HG02884 (cell line): ENCODE data around the gene SLC38A9.

Experiments used
- ATAC-seq: cut with Tn5 transposase; IDR thresholded peaks from one replicate; pipeline ENCODE4 v1.9.1; 2021; ENCODE audit warnings: mild to moderate bottlenecking, moderate library complexity; ENCODE audit not compliant: unreplicated experiment

Gene SLC38A9

DNA sequence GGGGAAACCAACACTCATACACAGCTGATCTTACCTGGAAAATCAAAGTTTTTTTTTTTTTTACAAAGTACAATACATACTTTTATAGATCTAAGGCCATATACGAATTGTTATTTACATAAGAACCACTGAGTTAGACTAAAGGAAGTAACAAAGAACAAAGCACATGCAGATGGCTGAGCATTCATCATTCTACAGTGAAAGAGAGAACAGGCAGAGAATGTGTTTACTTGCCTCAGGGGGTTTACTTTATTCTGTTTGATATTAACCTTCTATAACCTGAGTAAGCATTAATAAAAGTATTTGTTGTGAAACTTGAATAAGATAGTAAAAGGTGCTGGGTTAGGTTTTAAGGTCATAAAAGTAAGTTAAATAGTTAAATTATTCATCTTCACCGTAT, 54.7 kb downstream of the SLC38A9 start:
- ATAC-seq, result no peak

GRCh38 chr5:55650386-55650785, 61.7 kb downstream of the SLC38A9 start:
- no peak for ATAC-seq

DNA sequence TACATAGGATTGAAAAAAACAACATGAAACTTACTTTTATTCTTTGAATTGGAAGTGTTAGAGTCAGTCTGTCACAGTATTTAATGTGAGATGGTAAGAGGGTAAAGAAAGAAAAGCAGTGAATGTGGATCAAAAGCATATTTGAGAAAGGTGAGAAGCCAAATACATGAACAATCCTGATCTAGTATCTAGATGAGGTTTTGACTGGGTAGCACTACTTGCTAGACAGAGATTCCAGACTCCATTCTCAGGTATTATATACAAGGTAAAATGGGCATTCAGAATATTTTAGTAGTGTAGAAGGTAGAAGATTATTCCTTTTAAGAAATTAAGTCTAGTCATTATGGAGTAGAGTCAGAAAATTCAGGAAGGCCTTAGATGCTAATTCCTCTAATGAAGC, 62.2 kb downstream of the SLC38A9 start:
- no peak for ATAC-seq

- no peak for ATAC-seq
Measured at GRCh38 chr5:55645304-55645703, 66.8 kb downstream of the SLC38A9 start.

DNA sequence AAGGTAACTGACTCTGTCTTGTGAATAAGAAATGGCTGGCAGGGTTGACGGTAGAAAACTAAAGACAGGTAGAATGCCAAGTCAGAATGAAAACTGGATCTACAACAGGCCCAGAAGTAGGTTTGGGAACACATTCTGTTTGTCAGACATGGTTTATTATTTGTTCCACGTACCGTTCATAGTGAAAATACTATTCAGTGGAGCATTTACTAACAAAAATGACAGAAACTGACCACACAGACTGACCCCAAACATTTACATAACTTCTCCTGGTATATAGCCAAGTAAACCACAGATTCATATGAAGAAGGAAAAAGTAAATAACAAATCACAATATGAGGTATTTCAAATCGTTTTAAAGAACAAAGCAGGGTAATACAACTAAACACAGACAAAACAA, 73.7 kb downstream of the SLC38A9 start:
- ATAC-seq, result no peak

DNA sequence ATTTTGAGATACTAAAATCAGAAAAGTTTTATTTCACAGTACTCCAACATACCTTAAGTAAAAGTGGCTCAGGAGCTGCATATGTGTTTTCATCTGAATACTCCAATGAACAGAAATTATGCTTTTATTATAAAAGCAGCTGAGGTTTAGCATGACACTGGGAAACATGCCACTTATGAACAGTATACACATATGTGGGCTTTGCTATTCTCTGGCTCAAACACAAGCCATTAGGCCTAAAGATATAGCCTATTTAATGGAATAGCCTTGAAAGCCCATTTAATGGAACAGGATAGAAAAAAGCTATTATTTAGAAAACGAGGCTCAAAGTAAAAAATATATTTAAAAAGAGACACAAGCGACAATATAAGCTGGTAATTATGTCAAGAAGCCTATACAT, 74.1 kb downstream of the SLC38A9 start:
- ATAC-seq, result no peak

DNA sequence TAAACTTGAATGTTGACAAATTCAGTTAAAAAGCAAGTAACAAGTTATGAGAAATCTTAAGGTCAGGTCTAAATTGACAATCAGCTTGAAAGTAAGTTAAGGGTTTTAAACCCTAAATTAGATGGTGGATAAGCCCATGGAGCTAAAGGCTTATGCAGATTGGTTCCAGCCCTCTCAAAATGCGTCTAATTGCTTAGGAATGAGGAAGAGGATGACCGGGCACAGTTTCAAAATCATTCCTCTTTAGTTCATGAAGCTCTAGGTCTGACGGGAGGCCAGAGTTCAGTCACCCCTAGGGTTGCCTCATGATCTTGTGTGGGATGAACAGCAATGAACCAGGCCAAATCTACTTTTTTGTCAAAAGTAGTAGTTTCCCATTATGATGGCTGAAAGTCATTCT, 75.4 kb downstream of the SLC38A9 start:
- ATAC-seq, result no peak

DNA sequence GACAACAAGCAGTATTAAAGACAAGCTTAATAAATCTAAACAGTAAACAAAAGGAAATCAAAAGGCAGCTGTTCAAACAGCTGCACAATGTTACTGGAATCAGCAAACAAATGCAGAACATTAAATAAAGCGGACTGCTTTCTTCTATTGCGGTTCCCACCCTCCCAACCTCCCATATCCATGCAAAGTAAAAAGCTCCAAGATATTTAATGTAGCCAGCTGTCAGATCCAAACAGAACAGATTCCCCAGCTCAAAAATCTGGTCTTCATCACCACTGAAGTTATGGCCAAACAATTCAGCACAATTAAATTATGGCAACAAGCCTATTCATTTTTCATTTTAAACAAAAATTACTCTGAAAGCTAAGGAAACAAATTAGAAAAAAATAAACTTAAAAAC, 75.9 kb downstream of the SLC38A9 start:
- no peak for ATAC-seq

GRCh38 chr5:55634866-55635265, 77.3 kb downstream of the SLC38A9 start:
- no peak for ATAC-seq

GRCh38 chr5:55634209-55634805, 77.8 kb downstream of the SLC38A9 start:
- no peak for ATAC-seq

DNA sequence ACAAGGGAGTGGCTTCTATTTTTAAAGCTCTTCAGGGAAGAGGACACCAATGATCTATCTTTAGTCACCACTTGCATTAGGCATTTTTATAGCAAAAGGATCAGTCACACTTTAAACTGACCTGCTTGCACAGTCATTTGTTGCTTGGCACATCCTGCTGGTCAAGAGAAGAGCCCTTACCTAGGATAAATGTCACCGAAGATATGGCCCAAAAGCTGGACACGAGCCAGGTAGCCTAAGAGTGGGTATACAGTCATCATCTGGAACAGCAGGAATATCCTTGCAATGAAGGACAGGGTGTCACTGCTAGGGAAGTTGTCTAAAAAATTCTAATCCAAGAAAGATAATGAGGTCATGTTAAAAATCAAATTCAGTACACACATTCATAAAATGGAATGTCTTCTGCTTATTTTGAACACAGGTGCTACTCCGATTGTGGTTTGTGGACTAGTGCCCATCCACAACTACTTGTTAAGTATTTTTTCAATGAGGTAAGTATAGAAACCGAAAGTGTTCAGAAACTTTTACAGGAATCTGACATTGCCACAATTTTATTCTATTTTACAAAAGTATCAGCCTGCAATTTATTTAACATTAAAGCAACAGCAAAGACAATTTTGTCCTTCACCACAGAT, 78.4 kb downstream of the SLC38A9 start:
- ATAC-seq, result no peak

DNA sequence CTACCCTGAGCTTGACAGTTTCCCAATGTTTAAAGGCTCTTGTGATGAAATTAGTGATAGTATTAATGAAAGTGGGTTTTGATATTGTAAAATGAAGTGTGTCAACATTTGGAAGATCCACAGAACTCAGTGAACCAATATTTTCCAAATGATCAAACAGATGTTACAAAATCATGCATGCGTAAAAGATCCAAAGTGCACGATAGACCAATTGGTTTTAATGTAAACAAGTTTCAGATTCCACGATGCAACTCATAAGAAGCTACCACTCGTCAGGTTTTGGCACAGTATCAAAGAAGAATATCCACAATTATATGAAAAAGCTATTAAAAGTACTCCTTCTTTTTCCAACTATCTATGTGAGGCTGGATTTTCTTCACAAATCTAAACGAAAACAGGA, 82.3 kb downstream of the SLC38A9 start:
- ATAC-seq, result no peak

GRCh38 chr5:55626790-55627189, 85.3 kb downstream of the SLC38A9 start:
- ATAC-seq, result no peak

GRCh38 chr5:55625913-55626312, 86.2 kb downstream of the SLC38A9 start:
- ATAC-seq, result no peak

GRCh38 chr5:55625589-55625909, 86.6 kb downstream of the SLC38A9 start:
- no peak for ATAC-seq

DNA sequence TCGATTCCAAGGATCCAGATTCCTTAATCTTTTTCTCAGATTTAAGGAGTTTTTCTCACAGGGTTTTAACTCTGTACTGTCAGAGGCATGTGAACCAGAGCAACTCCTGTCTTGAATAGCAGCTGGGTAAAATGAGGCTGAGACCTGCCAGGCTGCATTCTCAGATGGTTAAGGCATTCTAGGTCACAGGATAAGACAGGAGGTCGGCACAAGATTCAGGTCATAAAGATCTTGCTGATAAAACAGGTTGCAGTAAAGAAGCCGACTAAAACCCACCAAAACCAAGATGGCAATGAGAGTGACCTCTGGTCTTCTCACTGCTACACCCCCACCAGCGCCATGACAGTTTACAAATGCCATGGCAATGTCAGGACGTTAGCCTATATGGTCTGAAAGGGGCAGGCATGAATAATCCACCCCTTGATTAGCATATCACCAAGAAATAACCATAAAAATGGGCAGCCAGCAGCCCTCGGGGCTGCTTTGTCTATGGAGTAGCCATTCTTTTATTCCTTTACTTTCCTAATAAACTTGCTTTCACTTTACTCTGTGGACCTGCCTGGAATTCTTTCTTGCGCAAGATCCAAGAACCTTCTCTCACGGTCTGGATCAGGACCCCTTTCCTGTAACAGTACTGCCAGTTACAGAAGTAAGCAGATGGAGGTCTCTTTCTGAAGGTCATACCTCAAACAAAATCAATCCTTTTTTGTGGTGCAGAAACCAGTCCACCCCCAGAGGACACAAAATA, 87.1 kb downstream of the SLC38A9 start:
- ATAC-seq, result no peak

- ATAC-seq, result no peak
Measured at GRCh38 chr5:55623789-55624188, 88.3 kb downstream of the SLC38A9 start.

DNA sequence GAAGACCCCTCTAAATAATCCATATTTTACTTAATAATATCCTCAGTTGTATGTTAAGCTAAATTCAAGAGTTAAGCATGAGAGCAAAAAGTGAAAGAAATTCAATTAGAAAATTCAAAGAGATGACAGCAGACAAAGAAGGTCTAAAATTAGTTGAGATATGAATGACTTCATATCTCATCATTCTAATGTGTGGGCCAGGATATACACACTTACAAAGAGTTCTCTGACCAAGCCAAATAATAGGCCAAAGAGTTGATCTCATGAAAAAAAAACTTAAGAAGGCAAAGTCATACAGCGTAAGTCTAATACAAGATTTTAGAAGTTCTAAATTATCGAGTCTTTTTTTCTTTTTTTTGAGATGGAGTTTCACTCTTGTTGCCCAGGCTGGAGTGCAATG, 89.7 kb downstream of the SLC38A9 start:
- no peak for ATAC-seq

- ATAC-seq, result no peak
Measured at GRCh38 chr5:55621229-55621628, 90.9 kb downstream of the SLC38A9 start.

GRCh38 chr5:55620766-55621160, 91.4 kb downstream of the SLC38A9 start:
- ATAC-seq, result no peak

DNA sequence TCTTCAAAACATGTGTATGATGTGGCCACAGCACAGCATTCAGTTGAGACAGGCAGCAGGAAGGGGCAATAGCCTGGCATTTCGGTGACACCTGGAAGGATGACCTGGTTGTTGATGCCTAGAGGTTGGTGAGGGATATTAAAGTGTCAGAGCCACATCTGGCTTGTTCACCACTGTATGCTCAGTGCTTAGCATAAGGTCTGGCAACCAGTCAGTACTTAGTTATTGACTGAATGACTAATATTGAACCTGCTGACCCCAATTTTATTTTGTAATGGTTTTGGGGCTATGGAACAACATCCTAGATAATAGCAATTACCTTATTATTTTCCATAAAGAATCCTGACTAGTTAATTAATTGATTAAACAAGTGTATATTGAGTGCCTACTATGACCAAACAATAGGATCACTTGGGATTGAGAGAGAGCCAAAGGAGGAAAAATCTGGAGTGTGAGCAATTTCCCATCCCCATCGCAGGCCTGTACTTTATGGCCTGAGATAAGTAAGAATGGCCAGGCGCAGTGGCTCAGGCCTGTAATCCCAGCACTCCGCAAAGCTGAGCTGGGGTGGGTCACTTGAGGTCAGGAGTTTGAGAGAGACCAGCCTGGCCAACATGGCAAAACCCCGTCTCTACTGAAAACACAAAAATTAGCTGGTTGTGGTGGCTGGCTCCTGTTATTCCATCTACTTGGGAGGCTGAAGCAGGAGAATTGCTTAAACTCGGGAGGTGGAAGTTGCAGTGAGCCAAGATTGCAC, 91.9 kb downstream of the SLC38A9 start:
- ATAC-seq, result no peak

GRCh38 chr5:55618318-55618717, 93.8 kb downstream of the SLC38A9 start:
- ATAC-seq, result no peak
